Hepatocyte (in vitro differentiated cells): ENCODE results near the gene REM1. TPM values are rescaled to one million over a fixed set of nuclear protein-coding genes. Genes with fewer than 3 reads are reported as not detected.
A peak's percentile ranks its signal among the peaks of the same experiment; 100 is the strongest.
"Not testable (repeated sequence)": the region's sequence is repeated elsewhere in the genome, so short reads cannot be mapped to it uniquely, and the experiment has no call there.

Experiments used
- DNase-seq: peaks from one replicate; pipeline ENCODE4 v3.0.0-alpha.2; 2016; ENCODE audit warnings: low spot score
- H2AFZ ChIP-seq: fragments of 200-600 bp; sonication (generic); 2 replicates; pipeline ENCODE4 v1.6.0; 2016; ENCODE audit warnings: antibody characterized with exemption, mild to moderate bottlenecking
- H3K27ac ChIP-seq: fragments of 200-600 bp; sonication (generic); 2 replicates; pipeline ENCODE4 v1.5.1; 2016; ENCODE audit warnings: mild to moderate bottlenecking
- H3K27me3 ChIP-seq: fragments of 200-600 bp; sonication (generic); 2 replicates; pipeline ENCODE4 v1.6.1; 2016
- H3K36me3 ChIP-seq: fragments of 200-600 bp; sonication (generic); replicated peaks from 2 replicates; pipeline ENCODE4 v1.5.1; 2016; ENCODE audit warnings: low read depth; ENCODE audit not compliant: insufficient read depth
- H3K4me1 ChIP-seq: fragments of 200-600 bp; sonication (generic); 2 replicates; pipeline ENCODE4 v1.5.1; 2016; ENCODE audit warnings: mild to moderate bottlenecking, moderate library complexity; ENCODE audit not compliant: insufficient read depth
- H3K4me2 ChIP-seq: fragments of 200-600 bp; sonication (generic); 2 replicates; pipeline ENCODE4 v1.6.0; 2016
- H3K4me3 ChIP-seq: fragments of 200-600 bp; sonication (generic); 2 replicates; pipeline ENCODE4 v1.5.1; 2016; ENCODE audit warnings: mild to moderate bottlenecking
- H3K79me2 ChIP-seq: fragments of 200-600 bp; sonication (generic); 2 replicates; pipeline ENCODE4 v1.6.0; 2017; ENCODE audit warnings: mild to moderate bottlenecking
- H3K9me2 ChIP-seq: fragments of 200-600 bp; sonication (generic); replicated peaks from 2 replicates; pipeline ENCODE4 v1.6.0; 2017; ENCODE audit warnings: mild to moderate bottlenecking; ENCODE audit not compliant: insufficient read depth
- H3K9me3 ChIP-seq: fragments of 200-600 bp; sonication (generic); 2 replicates; pipeline ENCODE4 v1.5.1; 2016; ENCODE audit warnings: low read depth, mild to moderate bottlenecking
- H4K20me1 ChIP-seq: fragments of 200-600 bp; sonication (generic); 2 replicates; pipeline ENCODE4 v1.6.0; 2016; ENCODE audit warnings: mild to moderate bottlenecking; ENCODE audit not compliant: insufficient read depth, poor library complexity, severe bottlenecking
- CTCF ChIP-seq: fragments of 200-600 bp; sonication (generic); IDR thresholded peaks from 2 replicates; pipeline ENCODE4 v1.5.1; 2016; ENCODE audit warnings: antibody characterized with exemption, mild to moderate bottlenecking; ENCODE audit not compliant: poor library complexity
- EZH2 ChIP-seq: fragments of 200-600 bp; sonication (generic); IDR thresholded peaks from 2 replicates; pipeline ENCODE4 v1.6.1; 2016; ENCODE audit warnings: antibody characterized with exemption, mild to moderate bottlenecking, borderline replicate concordance
- EZH2phosphoT487 ChIP-seq: fragments of 200-600 bp; sonication (generic); IDR thresholded peaks from one replicate; pipeline ENCODE4 v1.6.1; 2018; ENCODE audit warnings: antibody characterized with exemption, mild to moderate bottlenecking, low read depth, moderate library complexity; ENCODE audit not compliant: unreplicated experiment, severe bottlenecking
- WGBS: methylation state at CpG from one replicate; pipeline ENCODE4 v1.1.6; 2016; ENCODE audit warnings: low lambda C conversion rate; ENCODE audit errors: missing lambda C conversion rate; 5-methylcytosine and 5-hydroxymethylcytosine counted together
- polyA plus RNA-seq: library from polyadenylated mRNA; unstranded; fragments of >200 nt; fragmentation: Nextera tagmentation; extraction: Ambion mirVana; gene quantifications from 2 replicates; pipeline ENCODE4 v1.2.1, GENCODE V29; 2016
- total RNA-seq: library from RNA; depleted of rRNA; stranded (reverse); fragments of >200 nt; gene quantifications from 2 replicates; pipeline ENCODE4 v1.2.3, GENCODE V29; 2014

The REM1 gene
- total RNA-seq (0.08 TPM in 1 of 2 replicates, not detected in the other), polyA plus RNA-seq (1.1 TPM in 1 of 2 replicates, not detected in the other)

GRCh38 chr20:31474758-31475427 is at the start of gene REM1, which contains the start of gene DEFB124:
Gene REM1, plus strand, starts transcription at chr20:31475288. Its CDS starts 1,158 bp downstream, at chr20:31476446.
Gene DEFB124, minus strand, starts transcription at chr20:31475127. Its CDS starts 2,114 bp downstream, at chr20:31473013.
- TF ChIP-seq CTCF, result no peak
- no peak for TF ChIP-seq EZH2
- TF ChIP-seq EZH2phosphoT487, result no peak
- WGBS, result 70% methylated on average over 27 of the region's 33 CpGs
- no peaks in the 10 kb centered on the region for H3K79me2 ChIP-seq
- H3K4me1 ChIP-seq, result no peaks in the 10 kb centered on the region
- DNase-seq, result no peak
- no peaks in the 10 kb centered on the region for H3K36me3 ChIP-seq
- H3K4me3 ChIP-seq, result no peak within 1 kb of the TSS
- H2AFZ ChIP-seq, result no peak within 1 kb of the TSS
- no peaks in the 10 kb centered on the region for H3K9me2 ChIP-seq
- H4K20me1 ChIP-seq, result no peaks in the 10 kb centered on the region
- H3K27me3 ChIP-seq, result peaks cover 14% of the 10 kb centered on the region
- H3K4me2 ChIP-seq, result peak within 1 kb of the TSS; percentile 65
- H3K9me3 ChIP-seq, result no peaks in the 10 kb centered on the region
- H3K27ac ChIP-seq, result no peak within 1 kb of the TSS

- Histone ChIP-seq H3K9me3 (no peaks in the 10 kb centered on the region), H3K36me3 (no peaks in the 10 kb centered on the region), H3K27me3 (no peaks in the 10 kb centered on the region), H3K4me2 (no peak overlapping the region), H4K20me1 (no peaks in the 10 kb centered on the region), H2AFZ (no peak overlapping the region), H3K27ac (no peak overlapping the region), H3K4me3 (no peak overlapping the region), H3K79me2 (no peaks in the 10 kb centered on the region), H3K9me2 (no peaks in the 10 kb centered on the region), H3K4me1 (no peaks in the 10 kb centered on the region)
- TF ChIP-seq CTCF (no peak), EZH2phosphoT487 (no peak), EZH2 (no peak)
- DNase-seq, result no peak
Measured at GRCh38 chr20:31425797-31426196, 49.3 kb upstream of the REM1 start.

- H3K4me1 ChIP-seq, H3K9me3 ChIP-seq, H3K27ac ChIP-seq, H3K9me2 ChIP-seq, H4K20me1 ChIP-seq, H3K79me2 ChIP-seq, H2AFZ ChIP-seq, H3K36me3 ChIP-seq, DNase-seq, H3K4me2 ChIP-seq, H3K27me3 ChIP-seq, H3K4me3 ChIP-seq: not testable (repeated sequence)
- WGBS, result no CpG with 5 or more reads among the region's 48 CpGs
Measured at GRCh38 chr20:31426891-31427551, 48.1 kb upstream of the REM1 start.

GRCh38 chr20:31427576-31427975 is 47.5 kb upstream of the REM1 start:
- H3K9me3 ChIP-seq, H2AFZ ChIP-seq, DNase-seq, H3K4me3 ChIP-seq, H3K79me2 ChIP-seq, H3K9me2 ChIP-seq, H3K4me2 ChIP-seq, H3K27me3 ChIP-seq, H3K36me3 ChIP-seq, H3K27ac ChIP-seq, H3K4me1 ChIP-seq, H4K20me1 ChIP-seq: not testable (repeated sequence)
- 96% methylated on average over 6 of the region's 31 CpGs for WGBS
